ENCODE data around the gene NELFCD.
A peak's percentile ranks its signal among the peaks of the same experiment; 100 is the strongest.

NELFCD gene

DNA sequence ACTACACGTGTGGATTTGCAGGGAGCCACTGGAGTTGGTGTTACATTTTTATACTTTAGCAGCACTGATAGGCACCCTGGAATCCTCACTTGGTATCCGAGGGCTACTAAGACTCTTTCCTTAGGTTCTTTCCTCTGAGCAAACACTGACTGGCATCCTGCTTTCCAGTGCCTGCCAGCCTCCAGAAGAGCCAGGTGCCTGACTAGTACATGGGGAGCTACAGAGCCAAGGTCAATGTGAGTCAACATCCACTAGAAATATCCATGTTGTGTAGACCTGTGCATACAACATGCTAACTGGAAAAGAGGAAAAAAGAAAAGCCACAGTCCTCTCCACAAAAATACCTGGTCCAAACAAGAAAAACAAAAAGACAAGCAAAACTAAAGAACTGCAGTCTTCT is 44.0 kb downstream of the NELFCD start:
- TF ChIP-seq, protein P1, sequence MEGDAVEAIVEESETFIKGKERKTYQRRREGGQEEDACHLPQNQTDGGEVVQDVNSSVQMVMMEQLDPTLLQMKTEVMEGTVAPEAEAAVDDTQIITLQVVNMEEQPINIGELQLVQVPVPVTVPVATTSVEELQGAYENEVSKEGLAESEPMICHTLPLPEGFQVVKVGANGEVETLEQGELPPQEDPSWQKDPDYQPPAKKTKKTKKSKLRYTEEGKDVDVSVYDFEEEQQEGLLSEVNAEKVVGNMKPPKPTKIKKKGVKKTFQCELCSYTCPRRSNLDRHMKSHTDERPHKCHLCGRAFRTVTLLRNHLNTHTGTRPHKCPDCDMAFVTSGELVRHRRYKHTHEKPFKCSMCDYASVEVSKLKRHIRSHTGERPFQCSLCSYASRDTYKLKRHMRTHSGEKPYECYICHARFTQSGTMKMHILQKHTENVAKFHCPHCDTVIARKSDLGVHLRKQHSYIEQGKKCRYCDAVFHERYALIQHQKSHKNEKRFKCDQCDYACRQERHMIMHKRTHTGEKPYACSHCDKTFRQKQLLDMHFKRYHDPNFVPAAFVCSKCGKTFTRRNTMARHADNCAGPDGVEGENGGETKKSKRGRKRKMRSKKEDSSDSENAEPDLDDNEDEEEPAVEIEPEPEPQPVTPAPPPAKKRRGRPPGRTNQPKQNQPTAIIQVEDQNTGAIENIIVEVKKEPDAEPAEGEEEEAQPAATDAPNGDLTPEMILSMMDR (conservative IDR thresholded peaks at IDR 0.05; ENCODE audit: low read length): no peak
- no peak for DNase-seq (ENCODE audit: low read depth)
- H3K4me3 ChIP-seq (ENCODE audit: low read length): no peak overlapping the region

- DNase-seq (ENCODE audit: low read depth): no peak
- H3K4me3 ChIP-seq (ENCODE audit: low read length): no peak overlapping the region
- TF ChIP-seq, protein P1 (conservative IDR thresholded peaks at IDR 0.05; ENCODE audit: low read length): no peak
Measured at GRCh38 chr20:59025511-59025910, 44.5 kb downstream of the NELFCD start.

GRCh38 chr20:59026904-59027740 is 46.1 kb downstream of the NELFCD start:
- H3K4me3 ChIP-seq (ENCODE audit: low read length): no peak overlapping the region
- no peak for DNase-seq (ENCODE audit: low read depth)
- TF ChIP-seq, protein P1 (conservative IDR thresholded peaks at IDR 0.05; ENCODE audit: low read length): no peak

- no peak overlapping the region for H3K4me3 ChIP-seq (ENCODE audit: low read length)
- TF ChIP-seq, protein P1 (conservative IDR thresholded peaks at IDR 0.05; ENCODE audit: low read length): no peak
- DNase-seq (ENCODE audit: low read depth): peak; percentile 77
Measured at GRCh38 chr20:59027741-59028320, 46.8 kb downstream of the NELFCD start.

DNA sequence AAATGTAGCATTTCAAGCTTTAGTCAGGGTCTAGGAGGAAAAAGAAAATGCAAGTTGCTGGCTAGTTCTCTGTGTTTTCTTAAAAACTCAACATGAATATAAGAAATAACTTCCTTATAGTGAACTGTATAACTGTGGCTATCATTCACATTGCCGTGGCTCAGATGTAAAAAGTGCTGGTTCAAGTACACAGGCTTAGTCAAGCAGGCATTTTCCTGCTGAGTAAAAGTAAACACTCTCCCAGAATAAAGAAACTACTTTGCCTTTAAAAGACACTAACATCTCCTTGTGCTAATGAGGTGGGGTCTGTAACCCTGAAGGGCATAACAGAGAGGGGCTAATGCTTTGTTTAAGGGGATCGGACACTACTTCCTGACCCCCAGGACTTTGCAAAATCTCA is 47.8 kb downstream of the NELFCD start:
- H3K4me3 ChIP-seq (ENCODE audit: low read length): peak overlapping the region; percentile 34
- no peak for DNase-seq (ENCODE audit: low read depth)
- TF ChIP-seq, protein P1 (conservative IDR thresholded peaks at IDR 0.05; ENCODE audit: low read length): no peak

GRCh38 chr20:59030911-59031563 is 50.0 kb downstream of the NELFCD start:
- H3K4me3 ChIP-seq (ENCODE audit: low read length): peak overlapping the region; percentile 76
- TF ChIP-seq, protein P1 (conservative IDR thresholded peaks at IDR 0.05; ENCODE audit: low read length): no peak
- no peak for DNase-seq (ENCODE audit: low read depth)
